Kidney epithelial cell (primary cell): Measurements from ENCODE around the gene HTRA1. TPM values are rescaled to one million over a fixed set of nuclear protein-coding genes. Genes with fewer than 3 reads are reported as not detected.

Source experiments
- DNase-seq: peaks from one replicate; pipeline ENCODE4 v3.0.0-alpha.2; 2010; ENCODE audit warnings: low read depth
- H3K27me3 ChIP-seq: 2 replicates; pipeline ENCODE4 v1.6.0; 2011; ENCODE audit warnings: low read length; ENCODE audit not compliant: control insufficient read depth, insufficient read depth
- H3K36me3 ChIP-seq: 2 replicates; pipeline ENCODE4 v1.5.1; 2011; ENCODE audit warnings: low read length; ENCODE audit not compliant: control insufficient read depth, insufficient read depth
- H3K4me3 ChIP-seq: 2 replicates; pipeline ENCODE4 v1.5.1; 2011; ENCODE audit warnings: low read depth, mild to moderate bottlenecking, control low read depth, low read length
- CTCF ChIP-seq: IDR thresholded peaks from 2 replicates; pipeline ENCODE4 v1.5.1; 2011; ENCODE audit warnings: mild to moderate bottlenecking, moderate library complexity, low read length, control low read depth, inconsistent platforms; ENCODE audit not compliant: insufficient read depth, poor library complexity, severe bottlenecking
- total RNA-seq: library from RNA; depleted of rRNA; stranded (reverse); fragments of >200 nt; gene quantifications from 2 replicates; pipeline ENCODE4 v1.2.3, GENCODE V29; 2015

HTRA1 gene
- total RNA-seq, 1 donor from 2014 or later: 110 TPM

GRCh38 chr10:122550427-122550826 is 89.1 kb downstream of the HTRA1 start:
- Histone ChIP-seq H3K4me3 (no peak overlapping the region), H3K27me3 (peaks cover 1% of the 10 kb centered on the region), H3K36me3 (no peaks in the 10 kb centered on the region)
- no peak for DNase-seq
- TF ChIP-seq CTCF: no peak

GRCh38 chr10:122550983-122551382 is 89.6 kb downstream of the HTRA1 start:
- TF ChIP-seq CTCF: no peak

GRCh38 chr10:122551450-122551849 is 90.1 kb downstream of the HTRA1 start:
- Histone ChIP-seq H3K27me3 (peaks cover 3% of the 10 kb centered on the region), H3K36me3 (no peaks in the 10 kb centered on the region), H3K4me3 (no peak overlapping the region)
- no peak for TF ChIP-seq CTCF
- no peak for DNase-seq

More at GRCh38 chr10:122550983-122551382, 89.6 kb downstream of the HTRA1 start:
- H3K36me3 ChIP-seq: no peaks in the 10 kb centered on the region
- no peak for DNase-seq
- peaks cover 2% of the 10 kb centered on the region for H3K27me3 ChIP-seq
- no peak overlapping the region for H3K4me3 ChIP-seq

- Histone ChIP-seq H3K4me3 (no peak overlapping the region), H3K27me3 (peaks cover 6% of the 10 kb centered on the region), H3K36me3 (no peaks in the 10 kb centered on the region)
- DNase-seq: no peak
- no peak for TF ChIP-seq CTCF
These were observed 92.0 kb downstream of the HTRA1 start for GRCh38 chr10:122553341-122553740.

- Histone ChIP-seq H3K4me3 (no peak overlapping the region), H3K36me3 (no peaks in the 10 kb centered on the region), H3K27me3 (peaks cover 8% of the 10 kb centered on the region)
- no peak for DNase-seq
- TF ChIP-seq CTCF: no peak
These were observed 93.0 kb downstream of the HTRA1 start for GRCh38 chr10:122554131-122555036.
